ENCODE results near the gene FBN2.

FBN2 gene

DNA sequence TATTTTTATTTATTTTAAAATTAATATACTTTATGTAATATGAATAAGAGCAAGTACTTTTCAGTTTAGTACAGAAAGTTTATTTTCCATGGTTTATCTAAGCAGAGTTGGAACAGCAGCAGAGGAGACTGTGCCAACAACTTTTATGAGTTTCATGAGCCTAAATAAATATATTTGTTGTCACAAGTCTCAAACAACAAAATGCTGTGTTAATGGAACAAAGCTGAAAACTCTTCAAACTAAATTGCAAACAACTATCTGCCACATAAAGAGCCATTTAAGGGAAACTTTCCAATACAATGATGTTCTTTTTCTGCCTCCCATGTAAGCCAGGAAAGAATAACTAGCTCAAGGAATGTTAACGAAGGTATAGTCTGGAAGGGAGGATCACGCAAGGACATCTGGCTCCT, 96.1 kb downstream of the FBN2 start:
- TF ChIP-seq CTCF (IDR thresholded peaks at IDR 0.05; ENCODE audit: borderline replicate concordance, control extremely low read depth, extremely low read depth, insufficient read depth, missing control alignments): no peak
- in situ Hi-C loops (cut with MboI; ENCODE audit: low sequenced_read_pairs, unreplicated experiment): no loop called here
- no peak for DNase-seq (ENCODE audit: low spot score)

GRCh38 chr5:128441165-128441564, 96.9 kb downstream of the FBN2 start:
- no peak for DNase-seq (ENCODE audit: low spot score)
- no peak for TF ChIP-seq CTCF (IDR thresholded peaks at IDR 0.05; ENCODE audit: borderline replicate concordance, control extremely low read depth, extremely low read depth, insufficient read depth, missing control alignments)
- in situ Hi-C loops (cut with MboI; ENCODE audit: low sequenced_read_pairs, unreplicated experiment): no loop called here

DNA sequence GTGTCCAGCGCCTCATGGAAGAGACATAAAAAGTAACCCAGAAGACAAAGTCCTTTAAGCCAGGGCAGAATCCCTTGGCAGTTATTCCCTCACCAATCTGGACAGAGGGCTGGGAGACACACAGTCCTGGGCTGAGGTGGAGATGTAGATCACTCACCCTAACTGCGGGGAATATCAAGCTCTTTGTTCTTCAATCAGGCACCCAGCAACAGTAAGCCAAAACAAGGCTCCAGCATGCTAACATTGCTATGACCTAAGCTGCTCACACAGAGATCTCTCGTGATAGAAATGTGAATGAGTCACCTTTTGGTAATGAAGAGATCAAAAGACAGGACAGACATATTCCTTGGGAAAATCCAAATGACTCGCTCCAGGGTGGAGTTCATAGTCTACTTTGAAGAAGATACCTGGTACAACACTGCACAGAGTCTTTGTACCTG, 101.3 kb downstream of the FBN2 start:
- in situ Hi-C loops (cut with MboI; ENCODE audit: low sequenced_read_pairs, unreplicated experiment): no loop called here
- TF ChIP-seq CTCF (IDR thresholded peaks at IDR 0.05; ENCODE audit: borderline replicate concordance, control extremely low read depth, extremely low read depth, insufficient read depth, missing control alignments): no peak
- no peak for DNase-seq (ENCODE audit: low spot score)

DNA sequence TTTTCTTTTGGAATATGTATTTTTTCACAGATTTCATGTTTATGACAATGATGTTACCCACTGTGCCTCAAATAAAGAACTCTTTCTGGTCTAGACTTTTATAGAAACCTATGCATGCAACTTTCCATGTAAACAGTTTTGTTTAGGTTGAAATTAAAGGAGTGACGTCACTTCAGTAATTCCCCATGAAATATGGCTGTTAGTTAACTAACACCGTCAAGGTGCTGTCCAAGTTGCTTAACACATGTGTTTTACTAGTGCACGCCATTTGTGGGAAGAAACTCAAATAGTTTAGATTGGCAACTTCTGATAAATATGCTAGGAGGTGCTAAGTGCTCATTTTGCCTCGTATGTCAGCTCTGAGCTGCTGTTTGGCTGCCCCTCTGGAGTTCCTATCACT, 102.2 kb downstream of the FBN2 start:
- DNase-seq (ENCODE audit: low spot score): no peak
- in situ Hi-C loops (cut with MboI; ENCODE audit: low sequenced_read_pairs, unreplicated experiment): no loop called here
- TF ChIP-seq CTCF (IDR thresholded peaks at IDR 0.05; ENCODE audit: borderline replicate concordance, control extremely low read depth, extremely low read depth, insufficient read depth, missing control alignments): no peak

GRCh38 chr5:128434993-128435392, 103.1 kb downstream of the FBN2 start:
- TF ChIP-seq CTCF (IDR thresholded peaks at IDR 0.05; ENCODE audit: borderline replicate concordance, control extremely low read depth, extremely low read depth, insufficient read depth, missing control alignments): no peak
- in situ Hi-C loops (cut with MboI; ENCODE audit: low sequenced_read_pairs, unreplicated experiment): no loop called here
- no peak for DNase-seq (ENCODE audit: low spot score)

DNA sequence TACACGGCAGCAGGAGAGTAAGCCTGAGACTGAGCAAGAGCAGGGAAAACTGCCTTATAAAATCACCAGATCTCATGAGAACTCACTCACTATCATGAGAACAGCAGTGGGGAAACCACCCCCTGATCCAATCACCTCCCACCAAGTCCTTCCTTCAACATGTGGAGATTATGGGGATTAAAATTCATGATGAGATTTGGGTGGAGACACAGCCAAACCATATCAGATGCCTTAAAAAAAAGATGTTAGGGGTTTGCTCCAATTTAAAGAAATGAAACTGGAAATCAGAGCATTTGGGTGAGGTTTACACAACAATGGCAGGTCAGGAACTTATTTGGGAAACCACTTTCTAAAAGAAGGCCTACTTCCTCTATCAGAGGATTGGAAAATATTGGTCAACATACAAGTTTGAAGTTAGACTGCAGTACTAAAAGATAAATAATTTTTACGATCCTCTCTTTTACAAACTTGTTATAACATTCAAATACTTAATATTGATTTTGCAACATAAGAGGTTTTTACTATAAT, 105.1 kb downstream of the FBN2 start:
- DNase-seq (ENCODE audit: low spot score): no peak
- in situ Hi-C loops (cut with MboI; ENCODE audit: low sequenced_read_pairs, unreplicated experiment): no loop called here
- no peak for TF ChIP-seq CTCF (IDR thresholded peaks at IDR 0.05; ENCODE audit: borderline replicate concordance, control extremely low read depth, extremely low read depth, insufficient read depth, missing control alignments)

- in situ Hi-C loops (cut with MboI; ENCODE audit: low sequenced_read_pairs, unreplicated experiment): no loop called here
- DNase-seq (ENCODE audit: low spot score): no peak
- no peak for TF ChIP-seq CTCF (IDR thresholded peaks at IDR 0.05; ENCODE audit: borderline replicate concordance, control extremely low read depth, extremely low read depth, insufficient read depth, missing control alignments)
Observed at GRCh38 chr5:128427921-128428320, 110.1 kb downstream of the FBN2 start.
